Neural progenitor cell (in vitro differentiated cells): Measurements from ENCODE around the gene ZNF326. TPM values are rescaled to one million over a fixed set of nuclear protein-coding genes. Genes with fewer than 3 reads are reported as not detected.

ENCODE experiments used
- DNase-seq: peaks from one replicate; pipeline ENCODE4 v3.0.0-alpha.2; 2016; ENCODE audit warnings: low spot score
- H2AFZ ChIP-seq: fragments of 200-600 bp; sonication (generic); replicated peaks from 2 replicates; pipeline ENCODE4 v1.6.1; 2016; ENCODE audit warnings: antibody characterized with exemption
- H3F3A ChIP-seq: fragments of 200-600 bp; sonication (generic); 2 replicates; pipeline ENCODE4 v1.6.1; 2016; ENCODE audit warnings: antibody characterized with exemption, low read depth
- H3K27ac ChIP-seq: fragments of 200-600 bp; sonication (generic); 2 replicates; pipeline ENCODE4 v1.5.1; 2016; ENCODE audit warnings: mild to moderate bottlenecking
- H3K27me3 ChIP-seq: fragments of 200-600 bp; sonication (generic); 2 replicates; pipeline ENCODE4 v1.6.1; 2016; ENCODE audit warnings: mild to moderate bottlenecking, moderate library complexity
- H3K36me3 ChIP-seq: fragments of 200-600 bp; sonication (generic); 2 replicates; pipeline ENCODE4 v1.5.1; 2016
- H3K4me1 ChIP-seq: fragments of 200-600 bp; sonication (generic); 2 replicates; pipeline ENCODE4 v1.6.1; 2016; ENCODE audit warnings: mixed run types
- H3K4me2 ChIP-seq: fragments of 200-600 bp; sonication (generic); 2 replicates; pipeline ENCODE4 v1.6.1; 2016
- H3K4me3 ChIP-seq: fragments of 200-600 bp; sonication (generic); 2 replicates; pipeline ENCODE4 v1.5.1; 2016
- H3K79me2 ChIP-seq: fragments of 200-600 bp; sonication (generic); 2 replicates; pipeline ENCODE4 v1.6.1; 2016; ENCODE audit warnings: low read depth
- H3K9ac ChIP-seq: fragments of 200-600 bp; sonication (generic); 2 replicates; pipeline ENCODE4 v1.6.1; 2016
- H3K9me3 ChIP-seq: fragments of 200-600 bp; sonication (generic); 2 replicates; pipeline ENCODE4 v1.5.1; 2016; ENCODE audit warnings: low read depth
- H4K20me1 ChIP-seq: fragments of 200-600 bp; sonication (generic); 2 replicates; pipeline ENCODE4 v1.6.1; 2016; ENCODE audit warnings: low read depth
- H3K27ac Mint-ChIP-seq: 3 replicates; pipeline ENCODE4 v1.8.0; 2021; ENCODE audit warnings: mixed read lengths
- H3K27me3 Mint-ChIP-seq: 2 replicates; pipeline ENCODE4 v1.8.0; 2022; ENCODE audit warnings: low read depth, mild to moderate bottlenecking, inconsistent platforms, moderate library complexity, mixed read lengths; ENCODE audit not compliant: insufficient read depth
- H3K36me3 Mint-ChIP-seq: 3 replicates; pipeline ENCODE4 v1.8.0; 2021; ENCODE audit warnings: mixed read lengths
- H3K4me1 Mint-ChIP-seq: 3 replicates; pipeline ENCODE4 v1.8.0; 2021; ENCODE audit warnings: mixed read lengths
- H3K4me3 Mint-ChIP-seq: 3 replicates; pipeline ENCODE4 v1.8.0; 2021; ENCODE audit warnings: mild to moderate bottlenecking, moderate library complexity, mixed read lengths
- H3K9me3 Mint-ChIP-seq: 3 replicates; pipeline ENCODE4 v1.8.0; 2020; ENCODE audit warnings: mixed read lengths
- EZH2 ChIP-seq: fragments of 200-600 bp; sonication (generic); IDR thresholded peaks from 2 replicates; pipeline ENCODE4 v1.6.1; 2017; ENCODE audit warnings: antibody characterized with exemption, mild to moderate bottlenecking, moderate library complexity
- EZH2phosphoT487 ChIP-seq: fragments of 200-600 bp; sonication (generic); IDR thresholded peaks from 2 replicates; pipeline ENCODE4 v1.6.1; 2017; ENCODE audit warnings: antibody characterized with exemption
- total RNA-seq: library from RNA; depleted of rRNA; stranded (reverse); fragments of >200 nt; gene quantifications from 2 replicates; pipeline ENCODE4 v1.2.3, GENCODE V29; 2015; ENCODE audit warnings: low replicate concordance
- TF ChIP-seq, protein P1 (sequence below): fragments of 200-600 bp; sonication (generic); IDR thresholded peaks from 2 replicates; pipeline ENCODE4 v1.5.1; 2017; ENCODE audit warnings: antibody characterized with exemption, mild to moderate bottlenecking

The ZNF326 gene
- total RNA-seq, 1 donor from 2014 or later: 45.0 TPM

- TF ChIP-seq EZH2phosphoT487: no peak
- TF ChIP-seq, protein P1, sequence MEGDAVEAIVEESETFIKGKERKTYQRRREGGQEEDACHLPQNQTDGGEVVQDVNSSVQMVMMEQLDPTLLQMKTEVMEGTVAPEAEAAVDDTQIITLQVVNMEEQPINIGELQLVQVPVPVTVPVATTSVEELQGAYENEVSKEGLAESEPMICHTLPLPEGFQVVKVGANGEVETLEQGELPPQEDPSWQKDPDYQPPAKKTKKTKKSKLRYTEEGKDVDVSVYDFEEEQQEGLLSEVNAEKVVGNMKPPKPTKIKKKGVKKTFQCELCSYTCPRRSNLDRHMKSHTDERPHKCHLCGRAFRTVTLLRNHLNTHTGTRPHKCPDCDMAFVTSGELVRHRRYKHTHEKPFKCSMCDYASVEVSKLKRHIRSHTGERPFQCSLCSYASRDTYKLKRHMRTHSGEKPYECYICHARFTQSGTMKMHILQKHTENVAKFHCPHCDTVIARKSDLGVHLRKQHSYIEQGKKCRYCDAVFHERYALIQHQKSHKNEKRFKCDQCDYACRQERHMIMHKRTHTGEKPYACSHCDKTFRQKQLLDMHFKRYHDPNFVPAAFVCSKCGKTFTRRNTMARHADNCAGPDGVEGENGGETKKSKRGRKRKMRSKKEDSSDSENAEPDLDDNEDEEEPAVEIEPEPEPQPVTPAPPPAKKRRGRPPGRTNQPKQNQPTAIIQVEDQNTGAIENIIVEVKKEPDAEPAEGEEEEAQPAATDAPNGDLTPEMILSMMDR: no peak
- TF ChIP-seq EZH2: no peak
- no peaks in the 10 kb centered on the region for H3K9me3 ChIP-seq
- no peaks in the 10 kb centered on the region for H3K79me2 ChIP-seq
Observed at GRCh38 chr1:89973471-89974127, 21.3 kb upstream of the ZNF326 start.

GRCh38 chr1:89974256-89974655 lies 20.7 kb upstream of the ZNF326 start:
- TF ChIP-seq EZH2phosphoT487 (no peak), EZH2 (no peak)
- TF ChIP-seq, protein P1: no peak
- H3F3A ChIP-seq: peaks cover 4% of the 10 kb centered on the region
- H4K20me1 ChIP-seq: no peaks in the 10 kb centered on the region
- no peak for DNase-seq
- no peak overlapping the region for H3K9ac ChIP-seq
- H3K79me2 ChIP-seq: no peaks in the 10 kb centered on the region
- H3K36me3 ChIP-seq: no peaks in the 10 kb centered on the region
- Mint-ChIP-seq H3K27me3 (peaks cover 3% of the 10 kb centered on the region), H3K4me1 (no peaks in the 10 kb centered on the region), H3K27ac (no peak overlapping the region), H3K4me3 (no peak overlapping the region), H3K36me3 (no peaks in the 10 kb centered on the region), H3K9me3 (no peaks in the 10 kb centered on the region)
- no peaks in the 10 kb centered on the region for H3K9me3 ChIP-seq
- no peak overlapping the region for H3K4me2 ChIP-seq
- no peak overlapping the region for H3K27ac ChIP-seq
- no peaks in the 10 kb centered on the region for H3K27me3 ChIP-seq
- H3K4me1 ChIP-seq: no peaks in the 10 kb centered on the region
- no peak overlapping the region for H2AFZ ChIP-seq
- no peak overlapping the region for H3K4me3 ChIP-seq

More at GRCh38 chr1:89973471-89974127, 21.3 kb upstream of the ZNF326 start:
- no peaks in the 10 kb centered on the region for H3K27me3 ChIP-seq
- DNase-seq: no peak
- Mint-ChIP-seq H3K36me3 (no peaks in the 10 kb centered on the region), H3K9me3 (no peaks in the 10 kb centered on the region), H3K27ac (no peak overlapping the region), H3K4me1 (no peaks in the 10 kb centered on the region), H3K27me3 (peaks cover 2% of the 10 kb centered on the region), H3K4me3 (no peak overlapping the region)
- peaks cover 4% of the 10 kb centered on the region for H3F3A ChIP-seq
- no peaks in the 10 kb centered on the region for H3K36me3 ChIP-seq
- H2AFZ ChIP-seq: no peak overlapping the region
- H3K4me2 ChIP-seq: no peak overlapping the region
- no peak overlapping the region for H3K9ac ChIP-seq
- H3K4me1 ChIP-seq: no peaks in the 10 kb centered on the region
- no peak overlapping the region for H3K27ac ChIP-seq
- H4K20me1 ChIP-seq: no peaks in the 10 kb centered on the region
- H3K4me3 ChIP-seq: no peak overlapping the region

DNA sequence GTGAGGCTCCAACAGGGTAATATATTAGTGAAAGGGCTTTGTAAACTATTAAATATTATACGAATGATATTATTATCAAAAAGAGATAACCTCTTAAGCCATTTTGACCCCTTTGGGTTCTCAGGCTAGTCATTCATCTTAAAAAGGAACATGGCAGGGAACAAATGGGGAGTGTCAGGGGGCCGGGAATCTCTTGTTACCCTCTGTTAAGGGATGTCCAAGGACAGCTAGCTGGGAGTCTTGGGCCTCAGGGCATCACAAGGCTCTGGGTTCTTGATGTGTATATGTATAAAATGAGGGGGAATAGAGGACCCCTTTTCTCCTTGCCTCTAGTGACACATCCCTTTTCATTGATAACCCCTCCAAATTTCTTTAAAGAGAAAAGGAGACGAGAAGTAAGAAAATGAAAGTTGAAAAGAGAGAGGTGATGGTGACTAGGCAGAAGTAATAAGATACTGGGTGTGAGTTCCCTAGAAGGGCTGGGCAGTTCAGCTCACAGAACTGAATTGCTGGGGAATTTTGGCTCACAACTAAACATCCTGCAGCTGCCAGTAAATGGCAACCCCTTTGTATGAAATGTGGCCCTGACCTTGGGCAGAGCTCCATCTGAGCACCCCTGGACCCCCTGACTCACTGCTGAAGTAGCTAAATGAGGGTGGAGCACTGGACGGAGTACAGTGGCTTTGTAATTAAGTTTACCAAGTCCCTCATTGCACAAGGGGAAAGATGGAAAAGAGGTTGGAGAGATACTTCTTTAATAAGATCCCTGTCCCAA lies 20.0 kb upstream of the ZNF326 start:
- Mint-ChIP-seq H3K9me3 (no peaks in the 10 kb centered on the region), H3K4me3 (no peak overlapping the region), H3K36me3 (no peaks in the 10 kb centered on the region), H3K4me1 (no peaks in the 10 kb centered on the region), H3K27ac (no peak overlapping the region), H3K27me3 (peaks cover 3% of the 10 kb centered on the region)
- Histone ChIP-seq H3K4me1 (no peaks in the 10 kb centered on the region), H3K4me3 (no peak overlapping the region), H3F3A (peaks cover 4% of the 10 kb centered on the region), H3K27ac (no peak overlapping the region), H3K9ac (no peak overlapping the region), H3K9me3 (no peaks in the 10 kb centered on the region), H4K20me1 (no peaks in the 10 kb centered on the region), H3K27me3 (no peaks in the 10 kb centered on the region), H3K4me2 (no peak overlapping the region), H2AFZ (no peak overlapping the region), H3K79me2 (no peaks in the 10 kb centered on the region), H3K36me3 (no peaks in the 10 kb centered on the region)
- no peak for DNase-seq
- no peak for TF ChIP-seq EZH2phosphoT487
- TF ChIP-seq, protein P1: no peak
- TF ChIP-seq EZH2: no peak
